Measurements from ENCODE around the gene LEMD1. TPM values are rescaled to one million over a fixed set of nuclear protein-coding genes. Genes with fewer than 3 reads are reported as not detected.

LEMD1 gene
- total RNA-seq, 4 donors from 2014 or later: not detected

DNA sequence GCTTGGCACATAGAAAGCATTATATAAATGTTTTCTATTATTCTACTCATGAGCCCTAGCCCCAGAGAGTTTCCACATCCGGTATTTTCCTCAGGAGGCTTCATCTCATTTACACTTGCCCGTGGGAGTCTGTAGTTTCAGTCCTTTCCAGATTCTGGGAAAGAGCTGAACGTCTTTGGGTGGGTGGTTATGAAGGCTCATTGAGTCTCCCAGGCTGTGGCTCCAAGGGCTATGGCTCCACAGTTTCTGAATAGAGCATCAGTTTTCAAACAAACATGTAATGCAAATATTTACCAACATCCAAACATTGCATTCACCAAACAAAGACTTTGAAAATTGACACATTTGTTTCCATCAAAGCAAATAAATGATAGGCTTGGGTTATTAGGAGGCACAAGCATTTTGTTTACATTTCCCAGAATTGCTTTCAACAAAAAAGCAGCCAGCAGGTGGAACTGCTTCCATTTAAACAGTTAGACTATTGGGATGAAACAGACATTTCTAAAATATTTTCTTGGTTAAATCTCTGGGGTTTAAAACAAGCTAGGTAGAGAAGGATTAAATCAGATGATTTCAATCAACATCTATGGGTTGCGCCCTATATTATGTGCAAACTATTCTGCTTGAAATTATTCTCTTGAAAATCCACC, 1.3 kb upstream of the LEMD1 start:
- Histone ChIP-seq H3K4me3 (no peak overlapping the region), H3K27me3 (peaks cover 0 to 16% (median 0%) of the 10 kb centered on the region in 4 donors), H3K36me3 (no peaks in the 10 kb centered on the region), H3K4me1 (peaks cover 0 to 6% (median 0%) of the 10 kb centered on the region in 4 donors), H3K27ac (replicated peaks in 1 of 4) (no peak overlapping the region), H3K9me3 (no peaks in the 10 kb centered on the region)
- 64% methylated on average over 4 of the region's 4 CpGs for WGBS
- intact Hi-C loops (cut with DNase I): no loop called here
- DNase-seq (ENCODE audit: extremely low spot score): no peak
- TF ChIP-seq, protein P1, sequence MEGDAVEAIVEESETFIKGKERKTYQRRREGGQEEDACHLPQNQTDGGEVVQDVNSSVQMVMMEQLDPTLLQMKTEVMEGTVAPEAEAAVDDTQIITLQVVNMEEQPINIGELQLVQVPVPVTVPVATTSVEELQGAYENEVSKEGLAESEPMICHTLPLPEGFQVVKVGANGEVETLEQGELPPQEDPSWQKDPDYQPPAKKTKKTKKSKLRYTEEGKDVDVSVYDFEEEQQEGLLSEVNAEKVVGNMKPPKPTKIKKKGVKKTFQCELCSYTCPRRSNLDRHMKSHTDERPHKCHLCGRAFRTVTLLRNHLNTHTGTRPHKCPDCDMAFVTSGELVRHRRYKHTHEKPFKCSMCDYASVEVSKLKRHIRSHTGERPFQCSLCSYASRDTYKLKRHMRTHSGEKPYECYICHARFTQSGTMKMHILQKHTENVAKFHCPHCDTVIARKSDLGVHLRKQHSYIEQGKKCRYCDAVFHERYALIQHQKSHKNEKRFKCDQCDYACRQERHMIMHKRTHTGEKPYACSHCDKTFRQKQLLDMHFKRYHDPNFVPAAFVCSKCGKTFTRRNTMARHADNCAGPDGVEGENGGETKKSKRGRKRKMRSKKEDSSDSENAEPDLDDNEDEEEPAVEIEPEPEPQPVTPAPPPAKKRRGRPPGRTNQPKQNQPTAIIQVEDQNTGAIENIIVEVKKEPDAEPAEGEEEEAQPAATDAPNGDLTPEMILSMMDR (IDR thresholded peaks at IDR 0.05): peak in 1 of 3 experiments; percentile 13
- no peak for TF ChIP-seq POLR2A (IDR thresholded peaks at IDR 0.05; ENCODE audit: low read depth)

DNA sequence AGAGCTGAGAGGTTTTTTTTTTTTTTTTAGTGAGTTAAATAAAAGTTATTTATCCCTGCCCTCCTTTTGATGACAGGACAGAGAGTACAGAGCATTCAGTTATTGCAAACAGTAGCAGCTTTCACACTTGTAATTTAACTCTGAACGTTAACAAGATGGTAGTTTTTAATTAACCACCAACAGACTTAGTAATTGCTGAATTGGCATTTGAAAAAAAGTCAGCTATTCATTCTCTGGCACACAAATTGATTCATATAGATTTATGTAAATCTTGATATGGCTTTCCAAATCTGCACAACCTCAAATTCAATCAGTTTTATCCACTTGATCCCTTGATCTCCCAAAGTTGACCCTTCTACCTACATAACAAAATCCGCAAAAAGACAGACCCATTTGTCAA, 918 bp downstream of the LEMD1 start:
- no peaks in the 10 kb centered on the region for H3K9me3 ChIP-seq
- peaks cover 0 to 16% (median 0%) of the 10 kb centered on the region in 4 donors for H3K27me3 ChIP-seq
- intact Hi-C loops (cut with DNase I): no loop called here
- no peak for DNase-seq (ENCODE audit: extremely low spot score)
- no peaks in the 10 kb centered on the region for H3K36me3 ChIP-seq
- H3K27ac ChIP-seq (replicated peaks in 1 of 4): no peak overlapping the region
- no peak overlapping the region for H3K4me3 ChIP-seq
- no peak for TF ChIP-seq POLR2A (IDR thresholded peaks at IDR 0.05; ENCODE audit: low read depth)
- TF ChIP-seq, protein P1 (IDR thresholded peaks at IDR 0.05): no peak
- TF ChIP-seq POLR2AphosphoS5 (IDR thresholded peaks at IDR 0.05): no peak
- no peak for TF ChIP-seq EP300 (IDR thresholded peaks at IDR 0.05)
- peaks cover 0 to 6% (median 0%) of the 10 kb centered on the region in 4 donors for H3K4me1 ChIP-seq
- WGBS: 76% methylated on average over 2 of the region's 2 CpGs

DNA sequence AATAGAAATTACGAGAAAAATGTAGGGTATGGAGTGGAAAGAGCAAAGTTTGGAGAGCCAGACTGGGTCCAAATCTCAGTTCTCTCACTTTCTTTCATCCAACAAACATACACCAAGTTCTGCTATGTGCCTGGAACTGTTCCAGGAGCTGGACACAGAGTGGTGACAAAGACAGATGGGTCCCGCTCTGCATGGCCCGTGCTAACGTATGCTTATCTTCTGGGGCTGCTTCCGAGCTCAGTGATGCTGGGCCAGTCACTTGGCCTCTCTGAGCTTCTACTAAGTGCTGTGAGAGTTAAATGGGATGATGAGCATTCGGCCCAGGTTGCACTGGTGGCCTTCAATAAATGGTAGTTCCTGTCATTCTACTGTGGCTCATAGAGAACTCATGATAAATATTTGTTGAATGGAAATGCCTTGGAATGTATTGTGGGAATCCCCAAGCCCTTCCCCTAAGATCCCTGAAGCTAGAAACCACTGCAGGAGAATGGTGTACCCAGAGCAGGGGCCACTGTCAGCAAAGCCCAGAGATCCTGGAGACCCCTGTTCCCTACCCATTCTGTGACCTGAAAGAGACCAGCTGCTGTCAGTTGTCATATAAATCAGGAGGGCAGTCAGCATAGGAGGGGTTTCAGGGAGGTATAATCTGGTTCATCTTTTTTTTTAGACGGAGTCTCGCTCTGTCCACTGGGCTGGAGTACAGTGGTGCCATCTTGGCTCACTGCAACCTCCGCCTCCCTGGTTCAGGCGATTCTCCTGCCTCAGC, 3.8 kb downstream of the LEMD1 start:
- 87% methylated on average over 10 of the region's 10 CpGs for WGBS
- DNase-seq (ENCODE audit: extremely low spot score): no peak
- no peaks in the 10 kb centered on the region for H3K36me3 ChIP-seq
- TF ChIP-seq POLR2AphosphoS5 (IDR thresholded peaks at IDR 0.05) (no peak), EP300 (IDR thresholded peaks at IDR 0.05) (no peak), POLR2A (IDR thresholded peaks at IDR 0.05; ENCODE audit: low read depth) (no peak)
- TF ChIP-seq, protein P1 (IDR thresholded peaks at IDR 0.05): no peak
- no peaks in the 10 kb centered on the region for H3K27me3 ChIP-seq
- H3K4me3 ChIP-seq: no peak overlapping the region
- no peak overlapping the region for H3K27ac ChIP-seq (replicated peaks in 1 of 4)
- H3K9me3 ChIP-seq: no peaks in the 10 kb centered on the region
- intact Hi-C loops (cut with DNase I): no loop called here
- peaks cover 0 to 6% (median 3%) of the 10 kb centered on the region in 4 donors for H3K4me1 ChIP-seq

DNA sequence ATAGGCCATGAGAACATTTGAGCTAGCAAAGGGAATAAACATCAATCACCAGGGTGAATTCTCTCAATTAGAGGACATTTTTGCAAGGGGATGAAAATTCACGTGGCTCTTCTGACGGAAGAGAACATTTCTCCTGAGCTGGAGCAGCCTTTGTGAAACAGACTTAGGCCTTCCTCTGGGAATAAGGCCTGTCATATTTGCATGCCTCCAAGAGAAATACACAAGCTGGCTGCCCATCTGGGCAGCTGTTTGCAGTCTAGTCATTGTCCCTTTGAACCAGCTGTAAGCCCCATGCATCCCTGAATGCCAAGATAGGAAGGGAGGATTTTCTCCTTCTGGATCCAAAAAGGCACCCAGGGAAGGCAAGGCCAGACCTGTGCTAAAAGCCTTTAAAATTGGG, 5.5 kb downstream of the LEMD1 start:
- no peaks in the 10 kb centered on the region for H3K36me3 ChIP-seq
- H3K9me3 ChIP-seq: no peaks in the 10 kb centered on the region
- H3K27me3 ChIP-seq: no peaks in the 10 kb centered on the region
- H3K27ac ChIP-seq (replicated peaks in 1 of 4): no peak overlapping the region
- DNase-seq (ENCODE audit: extremely low spot score): no peak
- no peak overlapping the region for H3K4me3 ChIP-seq
- H3K4me1 ChIP-seq: peaks cover 0 to 5% (median 0%) of the 10 kb centered on the region in 4 donors
- TF ChIP-seq POLR2A (IDR thresholded peaks at IDR 0.05; ENCODE audit: low read depth) (no peak), POLR2AphosphoS5 (IDR thresholded peaks at IDR 0.05) (no peak), EP300 (IDR thresholded peaks at IDR 0.05) (no peak)
- TF ChIP-seq, protein P1 (IDR thresholded peaks at IDR 0.05): no peak
- intact Hi-C loops (cut with DNase I): no loop called here
- WGBS: 68% methylated on average over 2 of the region's 2 CpGs
